Spleen (tissue), 7 donors: ENCODE data around the gene IP6K3.

ENCODE experiments used
- POLR2A ChIP-seq, 3 donors: fragments of 450-650 bp; IDR thresholded peaks; one replicate each; pipeline ENCODE4 v1.5.1; 2017; ENCODE audit warnings: antibody characterized with exemption in 3 of 3, mild to moderate bottlenecking in 1 of 3
- TF ChIP-seq, protein P1 (sequence below), 11 experiments: fragments of 200-600 bp in 7 of 11; fragments of 450-650 bp in 4 of 11; sonication (generic) in 4 of 11; IDR thresholded peaks in 8 of 11; conservative IDR thresholded peaks in 3 of 11; 1 replicate in 7 of 11; 2 replicates in 4 of 11; pipeline versions ENCODE4 v1.4.0 to v1.8.0; 2016 to 2021; ENCODE audit warnings: antibody characterized with exemption in 11 of 11, inconsistent platforms in 4 of 11, mild to moderate bottlenecking in 1 of 11
- donor health status: DM: no; HTN: no; CAD: no; lungs with moderate emphysema.
- donor health status: DM: no; HTN: no; CAD: no.
- donor health status: DM: no; HTN: no; CAD: no.

DNA sequence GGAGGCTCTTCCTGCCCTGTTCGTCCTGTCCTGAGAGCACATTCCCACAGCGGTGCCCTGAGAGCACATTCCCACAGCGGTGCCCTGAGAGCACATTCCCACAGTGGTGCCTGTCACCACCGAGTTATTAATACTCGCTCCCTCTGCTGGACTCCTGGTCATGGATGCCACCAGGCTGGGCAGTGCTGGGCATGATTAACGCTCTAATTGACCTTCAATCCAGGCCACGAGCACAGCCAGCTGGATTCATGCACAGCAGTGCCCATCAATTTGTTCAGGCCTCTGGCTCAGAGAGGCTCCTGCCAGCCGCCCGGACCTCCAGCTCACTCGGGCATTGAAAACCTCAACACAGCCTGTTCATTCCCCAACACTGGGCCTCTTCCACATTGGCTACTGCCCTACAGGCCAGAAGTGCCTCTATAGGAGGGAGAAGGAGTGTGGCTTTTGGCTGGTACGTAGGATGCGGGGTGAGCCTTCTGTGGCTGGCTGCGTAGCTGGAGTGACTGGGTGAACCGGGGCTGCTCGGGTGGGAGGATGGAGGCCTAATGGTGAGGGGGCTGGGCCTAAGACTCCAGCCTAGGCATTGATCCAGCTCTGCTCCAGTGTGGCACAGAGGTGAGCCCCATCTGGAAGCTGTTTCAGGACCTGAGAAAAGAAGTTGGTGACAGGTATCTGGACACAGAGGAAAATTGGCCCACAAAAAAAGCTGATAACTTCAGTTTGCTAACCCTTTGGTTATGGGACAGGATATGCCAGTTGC is 9.3 kb downstream of the IP6K3 start:
- TF ChIP-seq, protein P1, sequence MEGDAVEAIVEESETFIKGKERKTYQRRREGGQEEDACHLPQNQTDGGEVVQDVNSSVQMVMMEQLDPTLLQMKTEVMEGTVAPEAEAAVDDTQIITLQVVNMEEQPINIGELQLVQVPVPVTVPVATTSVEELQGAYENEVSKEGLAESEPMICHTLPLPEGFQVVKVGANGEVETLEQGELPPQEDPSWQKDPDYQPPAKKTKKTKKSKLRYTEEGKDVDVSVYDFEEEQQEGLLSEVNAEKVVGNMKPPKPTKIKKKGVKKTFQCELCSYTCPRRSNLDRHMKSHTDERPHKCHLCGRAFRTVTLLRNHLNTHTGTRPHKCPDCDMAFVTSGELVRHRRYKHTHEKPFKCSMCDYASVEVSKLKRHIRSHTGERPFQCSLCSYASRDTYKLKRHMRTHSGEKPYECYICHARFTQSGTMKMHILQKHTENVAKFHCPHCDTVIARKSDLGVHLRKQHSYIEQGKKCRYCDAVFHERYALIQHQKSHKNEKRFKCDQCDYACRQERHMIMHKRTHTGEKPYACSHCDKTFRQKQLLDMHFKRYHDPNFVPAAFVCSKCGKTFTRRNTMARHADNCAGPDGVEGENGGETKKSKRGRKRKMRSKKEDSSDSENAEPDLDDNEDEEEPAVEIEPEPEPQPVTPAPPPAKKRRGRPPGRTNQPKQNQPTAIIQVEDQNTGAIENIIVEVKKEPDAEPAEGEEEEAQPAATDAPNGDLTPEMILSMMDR (IDR thresholded peaks at IDR 0.05 in 8 of 11, conservative IDR thresholded peaks at IDR 0.05 in 3 of 11), result no peak
- no peak for TF ChIP-seq POLR2A (IDR thresholded peaks at IDR 0.05)
